ENCODE results near the gene ICAM2. TPM values are rescaled to one million over a fixed set of nuclear protein-coding genes. Genes with fewer than 3 reads are reported as not detected.

ICAM2 gene
- total RNA-seq, 1 donor from 2014 or later: not detected

DNA sequence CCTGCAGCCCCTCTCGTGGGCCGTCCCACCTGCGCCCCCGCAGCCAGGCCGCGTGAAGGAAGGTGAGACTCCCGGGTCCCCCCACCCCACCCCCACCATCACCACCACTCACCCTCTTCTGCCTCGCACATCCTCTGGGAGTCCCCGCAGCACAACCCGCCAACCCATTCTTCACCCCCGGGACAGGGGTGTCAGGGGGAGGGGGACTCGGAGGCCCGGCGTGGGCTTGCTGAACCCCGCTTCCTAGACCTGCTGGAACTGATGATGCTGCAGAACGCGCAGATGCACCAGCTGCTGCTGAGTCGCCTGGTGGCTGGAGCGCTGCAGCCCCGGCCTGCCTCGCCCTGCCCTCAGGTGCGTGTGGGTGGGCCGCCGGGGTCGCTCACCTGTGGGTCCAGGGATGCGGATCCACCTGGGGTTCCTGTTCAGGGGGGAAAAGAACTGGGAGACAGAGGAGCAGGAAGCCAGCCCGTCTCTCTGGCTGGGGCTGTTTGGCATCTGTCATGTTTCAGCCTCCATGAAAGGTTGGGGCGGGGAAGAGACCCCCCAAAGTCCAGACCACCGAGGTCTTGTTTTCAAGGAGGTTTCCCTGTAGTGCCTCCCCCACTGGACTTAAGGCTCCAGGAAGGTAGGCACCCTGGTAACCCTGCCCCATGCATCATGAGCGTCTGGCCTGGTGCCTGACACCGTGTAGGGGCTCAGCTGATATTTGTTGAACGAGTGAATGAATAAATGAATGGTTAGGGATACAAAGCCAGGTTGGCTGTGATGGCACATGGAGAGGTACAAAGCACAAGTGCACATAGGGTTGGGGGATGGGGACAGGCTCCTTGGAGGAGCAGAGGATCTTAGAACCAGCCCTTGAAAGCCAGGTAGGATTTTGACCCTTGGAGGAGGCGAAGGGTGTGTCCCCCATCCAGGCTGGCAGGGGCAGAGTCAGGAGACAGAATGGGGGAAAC lies 21.4 kb downstream of the ICAM2 start:
- Histone ChIP-seq H3K4me1 (no peaks in the 10 kb centered on the region), H3K9me3 (ENCODE audit: low read depth) (no peaks in the 10 kb centered on the region), H3K4me2 (peak overlapping the region; percentile 96), H3K27ac (no peak overlapping the region), H4K20me1 (ENCODE audit: low read depth) (no peaks in the 10 kb centered on the region), H3K79me2 (ENCODE audit: low read depth) (no peaks in the 10 kb centered on the region), H3K4me3 (peak overlapping the region; percentile 90), H3K36me3 (no peaks in the 10 kb centered on the region), H2AFZ (replicated peaks) (peak overlapping the region; percentile 99), H3K27me3 (peaks cover 57% of the 10 kb centered on the region), H3K9ac (no peak overlapping the region), H3F3A (ENCODE audit: low read depth) (no peaks in the 10 kb centered on the region)
- peaks cover 12% of the 10 kb centered on the region for H3K27me3 Mint-ChIP-seq (ENCODE audit: insufficient read depth, low read depth)
- DNase-seq (ENCODE audit: low spot score): peak; percentile 31
- peak overlapping the region; percentile 52 for H3K4me3 Mint-ChIP-seq
- TF ChIP-seq EZH2phosphoT487 (IDR thresholded peaks at IDR 0.05) (no peak), EZH2 (IDR thresholded peaks at IDR 0.05) (no peak)
- TF ChIP-seq, protein P1, sequence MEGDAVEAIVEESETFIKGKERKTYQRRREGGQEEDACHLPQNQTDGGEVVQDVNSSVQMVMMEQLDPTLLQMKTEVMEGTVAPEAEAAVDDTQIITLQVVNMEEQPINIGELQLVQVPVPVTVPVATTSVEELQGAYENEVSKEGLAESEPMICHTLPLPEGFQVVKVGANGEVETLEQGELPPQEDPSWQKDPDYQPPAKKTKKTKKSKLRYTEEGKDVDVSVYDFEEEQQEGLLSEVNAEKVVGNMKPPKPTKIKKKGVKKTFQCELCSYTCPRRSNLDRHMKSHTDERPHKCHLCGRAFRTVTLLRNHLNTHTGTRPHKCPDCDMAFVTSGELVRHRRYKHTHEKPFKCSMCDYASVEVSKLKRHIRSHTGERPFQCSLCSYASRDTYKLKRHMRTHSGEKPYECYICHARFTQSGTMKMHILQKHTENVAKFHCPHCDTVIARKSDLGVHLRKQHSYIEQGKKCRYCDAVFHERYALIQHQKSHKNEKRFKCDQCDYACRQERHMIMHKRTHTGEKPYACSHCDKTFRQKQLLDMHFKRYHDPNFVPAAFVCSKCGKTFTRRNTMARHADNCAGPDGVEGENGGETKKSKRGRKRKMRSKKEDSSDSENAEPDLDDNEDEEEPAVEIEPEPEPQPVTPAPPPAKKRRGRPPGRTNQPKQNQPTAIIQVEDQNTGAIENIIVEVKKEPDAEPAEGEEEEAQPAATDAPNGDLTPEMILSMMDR (IDR thresholded peaks at IDR 0.05): no peak
- H3K36me3 Mint-ChIP-seq: no peaks in the 10 kb centered on the region
- no peaks in the 10 kb centered on the region for H3K9me3 Mint-ChIP-seq
- no peak overlapping the region for H3K27ac Mint-ChIP-seq
- peaks cover 10% of the 10 kb centered on the region for H3K4me1 Mint-ChIP-seq

DNA sequence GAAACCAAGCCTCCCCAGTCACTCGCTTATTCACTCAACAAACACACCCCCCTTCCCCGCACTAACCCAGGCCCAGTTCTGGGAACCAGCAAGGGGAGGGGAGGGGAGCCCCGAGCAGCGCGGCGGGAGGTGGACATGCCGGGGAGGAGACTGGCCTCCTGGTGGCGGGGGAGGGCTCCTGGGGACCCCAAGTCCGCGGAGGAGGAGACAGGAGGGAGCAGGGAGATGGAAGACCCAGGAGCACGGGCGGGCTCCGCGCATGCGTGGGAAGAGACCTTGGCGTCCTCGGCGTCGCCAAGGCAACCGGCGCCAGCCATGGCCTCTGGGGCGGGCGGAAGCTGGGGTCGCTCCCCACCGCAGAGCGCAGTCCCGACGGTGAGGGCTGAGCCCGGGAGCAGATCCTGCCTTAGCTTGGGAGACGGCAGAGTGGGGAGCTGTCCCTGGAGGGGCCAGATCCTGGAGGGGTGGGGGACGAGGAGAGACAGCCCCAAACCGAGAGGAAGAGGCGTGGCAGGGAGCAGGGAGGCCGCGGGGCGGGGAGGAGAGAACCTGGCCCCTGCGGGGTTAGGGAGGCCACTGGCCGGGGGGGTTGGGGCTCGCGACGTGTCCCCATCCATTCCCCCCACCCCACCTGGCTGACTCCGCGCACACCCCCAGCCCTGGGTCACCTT lies 22.2 kb downstream of the ICAM2 start, which contains the start of gene PRR29:
Gene PRR29, plus strand, starts transcription at position 302 of the 671 bp plus-strand sequence. Its CDS starts 14 bp downstream, at position 316.
- Mint-ChIP-seq H3K4me1 (peaks cover 10% of the 10 kb centered on the region), H3K27me3 (ENCODE audit: insufficient read depth, low read depth) (peaks cover 12% of the 10 kb centered on the region), H3K9me3 (no peaks in the 10 kb centered on the region), H3K36me3 (no peaks in the 10 kb centered on the region), H3K27ac (no peak within 1 kb of the TSS), H3K4me3 (peak within 1 kb of the TSS; percentile 89)
- H2AFZ ChIP-seq (replicated peaks): peak within 1 kb of the TSS; percentile 99
- no peak within 1 kb of the TSS for H3K27ac ChIP-seq
- H3F3A ChIP-seq (ENCODE audit: low read depth): no peaks in the 10 kb centered on the region
- H4K20me1 ChIP-seq (ENCODE audit: low read depth): no peaks in the 10 kb centered on the region
- no peaks in the 10 kb centered on the region for H3K4me1 ChIP-seq
- DNase-seq (ENCODE audit: low spot score): peak; percentile 96
- no peaks in the 10 kb centered on the region for H3K79me2 ChIP-seq (ENCODE audit: low read depth)
- H3K36me3 ChIP-seq: no peaks in the 10 kb centered on the region
- peak within 1 kb of the TSS; percentile 90 for H3K4me3 ChIP-seq
- TF ChIP-seq EZH2 (IDR thresholded peaks at IDR 0.05) (no peak), EZH2phosphoT487 (IDR thresholded peaks at IDR 0.05) (no peak)
- TF ChIP-seq, protein P1 (IDR thresholded peaks at IDR 0.05): no peak
- peak within 1 kb of the TSS; percentile 96 for H3K4me2 ChIP-seq
- H3K27me3 ChIP-seq: peaks cover 65% of the 10 kb centered on the region
- H3K9me3 ChIP-seq (ENCODE audit: low read depth): no peaks in the 10 kb centered on the region
- no peak within 1 kb of the TSS for H3K9ac ChIP-seq

DNA sequence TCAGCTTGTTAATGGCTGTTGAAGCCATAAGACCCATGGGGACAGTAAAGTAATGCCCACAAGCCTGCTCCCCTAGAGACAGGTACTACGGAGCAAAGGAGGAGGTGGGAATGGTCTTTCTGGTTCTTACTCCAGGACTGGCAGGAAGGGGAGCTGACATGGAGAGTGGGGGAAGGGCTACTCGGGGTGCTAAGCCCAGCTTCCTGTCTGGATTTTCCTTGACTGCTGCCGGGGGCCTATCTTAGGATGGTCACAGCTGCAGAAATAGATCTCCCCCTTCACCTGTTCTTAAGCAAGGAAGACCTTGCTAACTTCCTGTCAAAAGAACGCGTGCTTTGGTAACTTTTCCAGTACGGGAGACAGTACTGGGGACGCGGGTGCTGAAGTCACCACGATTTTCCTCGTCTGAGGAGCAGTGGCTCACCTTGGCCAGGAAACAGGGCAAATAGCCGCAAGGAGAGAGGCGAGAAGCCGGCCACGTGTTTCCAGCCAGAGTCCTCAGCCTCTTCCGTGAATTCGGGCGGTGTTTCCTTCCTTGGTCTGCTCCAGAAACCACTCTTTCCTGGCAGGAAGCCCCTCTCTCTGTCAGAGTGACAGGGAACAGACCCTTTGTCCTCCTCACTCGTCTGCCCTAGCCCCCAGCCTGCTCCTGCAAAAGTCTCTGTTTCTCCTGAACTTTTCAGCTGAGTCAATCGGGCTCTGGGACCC lies 22.9 kb downstream of the ICAM2 start:
- no peaks in the 10 kb centered on the region for H3K79me2 ChIP-seq (ENCODE audit: low read depth)
- Mint-ChIP-seq H3K4me3 (peak overlapping the region; percentile 89), H3K9me3 (no peaks in the 10 kb centered on the region), H3K36me3 (no peaks in the 10 kb centered on the region), H3K4me1 (peaks cover 10% of the 10 kb centered on the region), H3K27ac (no peak overlapping the region), H3K27me3 (ENCODE audit: insufficient read depth, low read depth) (peaks cover 15% of the 10 kb centered on the region)
- no peaks in the 10 kb centered on the region for H3F3A ChIP-seq (ENCODE audit: low read depth)
- H2AFZ ChIP-seq (replicated peaks): peak overlapping the region; percentile 99
- H3K4me2 ChIP-seq: peak overlapping the region; percentile 96
- TF ChIP-seq EZH2 (IDR thresholded peaks at IDR 0.05) (no peak), EZH2phosphoT487 (IDR thresholded peaks at IDR 0.05) (no peak)
- TF ChIP-seq, protein P1 (IDR thresholded peaks at IDR 0.05): no peak
- H4K20me1 ChIP-seq (ENCODE audit: low read depth): no peaks in the 10 kb centered on the region
- H3K9ac ChIP-seq: no peak overlapping the region
- H3K9me3 ChIP-seq (ENCODE audit: low read depth): no peaks in the 10 kb centered on the region
- H3K27ac ChIP-seq: no peak overlapping the region
- peak; percentile 1 for DNase-seq (ENCODE audit: low spot score)
- no peaks in the 10 kb centered on the region for H3K4me1 ChIP-seq
- peaks cover 68% of the 10 kb centered on the region for H3K27me3 ChIP-seq
- H3K36me3 ChIP-seq: no peaks in the 10 kb centered on the region
- H3K4me3 ChIP-seq: peak overlapping the region; percentile 90
